Neural cell (in vitro differentiated cells): ENCODE results near the gene RTL1. TPM values are rescaled to one million over a fixed set of nuclear protein-coding genes. Genes with fewer than 3 reads are reported as not detected.

ENCODE experiments used
- H2AFZ ChIP-seq: fragments of 200-600, 300-800 bp; sonication (generic), shearing (Covaris generic); 2 replicates; pipeline ENCODE4 v1.6.0; 2014; ENCODE audit warnings: low read depth, mild to moderate bottlenecking, antibody characterized with exemption, low read length, moderate library complexity
- H3F3A ChIP-seq: fragments of 200-600 bp; shearing (Covaris generic); 2 replicates; pipeline ENCODE4 v1.6.1; 2016; ENCODE audit warnings: mild to moderate bottlenecking, moderate library complexity, mixed read lengths, antibody characterized with exemption, low read length; ENCODE audit not compliant: insufficient read depth, poor library complexity, severe bottlenecking
- H3K27ac ChIP-seq: fragments of 200-600, 300-800 bp; sonication (generic), shearing (Covaris generic); 2 replicates; pipeline ENCODE4 v1.5.1; 2014; ENCODE audit warnings: mild to moderate bottlenecking, low read length, moderate library complexity
- H3K27me3 ChIP-seq: fragments of 300-800, 200-600 bp; sonication (generic), shearing (Covaris generic); 2 replicates; pipeline ENCODE4 v1.6.0; 2014; ENCODE audit warnings: mild to moderate bottlenecking, low read depth, low read length, moderate library complexity; ENCODE audit not compliant: insufficient read depth
- H3K36me3 ChIP-seq: fragments of 300-800, 200-600 bp; sonication (generic), shearing (Covaris generic); 2 replicates; pipeline ENCODE4 v1.5.1; 2014; ENCODE audit warnings: mild to moderate bottlenecking, antibody characterized with exemption, low read length, moderate library complexity; ENCODE audit not compliant: insufficient read depth
- H3K4me2 ChIP-seq: fragments of 300-800, 200-600 bp; sonication (generic), shearing (Covaris generic); 2 replicates; pipeline ENCODE4 v1.6.0; 2014; ENCODE audit warnings: mild to moderate bottlenecking, low read length
- H3K4me3 ChIP-seq: fragments of 300-800, 200-600 bp; sonication (generic), shearing (Covaris generic); 2 replicates; pipeline ENCODE4 v1.5.1; 2014; ENCODE audit warnings: mild to moderate bottlenecking, low read length, moderate library complexity
- H3K79me2 ChIP-seq: fragments of 200-600 bp; shearing (Covaris generic); replicated peaks from 2 replicates; pipeline ENCODE4 v1.6.0; 2014; ENCODE audit warnings: mild to moderate bottlenecking, low read length, moderate library complexity; ENCODE audit not compliant: insufficient read depth
- H3K9ac ChIP-seq: fragments of 300-800, 200-600 bp; sonication (generic), shearing (Covaris generic); 2 replicates; pipeline ENCODE4 v1.6.1; 2016; ENCODE audit warnings: mild to moderate bottlenecking, low read length, mixed read lengths
- H3K9me2 ChIP-seq: fragments of 200-600 bp; shearing (Covaris generic); 2 replicates; pipeline ENCODE4 v1.6.1; 2016; ENCODE audit warnings: mild to moderate bottlenecking, low read length, mixed read lengths; ENCODE audit not compliant: insufficient read depth
- H3K9me3 ChIP-seq: fragments of 200-600, 300-800 bp; sonication (generic), shearing (Covaris generic); 2 replicates; pipeline ENCODE4 v1.6.1; 2016; ENCODE audit warnings: mild to moderate bottlenecking, mixed run types, low read length, moderate library complexity, mixed read lengths
- H4K20me1 ChIP-seq: fragments of 200-600 bp; shearing (Covaris generic); 2 replicates; pipeline ENCODE4 v1.6.1; 2016; ENCODE audit warnings: mild to moderate bottlenecking, mixed run types; ENCODE audit not compliant: insufficient read depth
- CTCF ChIP-seq: fragments of 450-650 bp; IDR thresholded peaks from 2 replicates; pipeline ENCODE4 v1.5.1; 2014; ENCODE audit warnings: antibody characterized with exemption, mild to moderate bottlenecking, moderate library complexity; ENCODE audit not compliant: poor library complexity, severe bottlenecking
- EP300 ChIP-seq: fragments of 450-650 bp; conservative IDR thresholded peaks from 2 replicates; pipeline ENCODE4 v1.6.1; 2014; ENCODE audit warnings: antibody characterized with exemption, mild to moderate bottlenecking, moderate library complexity; ENCODE audit not compliant: poor library complexity, severe bottlenecking
- EZH2 ChIP-seq: fragments of 200-600, 300-800 bp; shearing (Covaris generic), sonication (generic); IDR thresholded peaks from 2 replicates; pipeline ENCODE4 v1.6.1; 2014; ENCODE audit warnings: antibody characterized with exemption, low read length, borderline replicate concordance, mild to moderate bottlenecking; ENCODE audit not compliant: insufficient read depth, poor library complexity, severe bottlenecking
- MXI1 ChIP-seq: fragments of 450-650 bp; conservative IDR thresholded peaks from 2 replicates; pipeline ENCODE4 v1.6.1; 2014; ENCODE audit warnings: antibody characterized with exemption, mild to moderate bottlenecking; ENCODE audit not compliant: poor library complexity, severe bottlenecking
- POLR2AphosphoS5 ChIP-seq: IDR thresholded peaks from 2 replicates; pipeline ENCODE4 v1.6.1; 2012
- RAD21 ChIP-seq: fragments of 450-650 bp; conservative IDR thresholded peaks from 2 replicates; pipeline ENCODE4 v1.6.1; 2014; ENCODE audit warnings: antibody characterized with exemption, mild to moderate bottlenecking, moderate library complexity
- REST ChIP-seq: IDR thresholded peaks from 2 replicates; pipeline ENCODE4 v1.6.1; 2012; ENCODE audit warnings: borderline replicate concordance
- SMC3 ChIP-seq: fragments of 450-650 bp; conservative IDR thresholded peaks from 2 replicates; pipeline ENCODE4 v1.6.1; 2014; ENCODE audit warnings: antibody characterized with exemption, mild to moderate bottlenecking, moderate library complexity; ENCODE audit not compliant: poor library complexity
- TAF1 ChIP-seq: IDR thresholded peaks from 2 replicates; pipeline ENCODE4 v1.6.1; 2012; ENCODE audit warnings: low read depth
- polyA plus RNA-seq: library from polyadenylated mRNA; depleted of rRNA; stranded (reverse); fragments of >200 nt; gene quantifications from 2 replicates; pipeline ENCODE4 v1.2.3, GENCODE V29; 2014

The RTL1 gene
- polyA plus RNA-seq, 1 donor from 2014 or later, result not detected

- TF ChIP-seq TAF1 (no peak), SMC3 (no peak), REST (no peak), CTCF (no peak), EZH2 (no peak)
- no peaks in the 10 kb centered on the region for H3F3A ChIP-seq
- H3K27ac ChIP-seq, result no peak overlapping the region
- no peaks in the 10 kb centered on the region for H4K20me1 ChIP-seq
- no peak overlapping the region for H3K4me3 ChIP-seq
- no peaks in the 10 kb centered on the region for H3K27me3 ChIP-seq
- H3K9me3 ChIP-seq, result no peaks in the 10 kb centered on the region
- no peak overlapping the region for H3K9ac ChIP-seq
- H3K36me3 ChIP-seq, result no peaks in the 10 kb centered on the region
- H3K79me2 ChIP-seq, result no peaks in the 10 kb centered on the region
- no peaks in the 10 kb centered on the region for H3K9me2 ChIP-seq
- no peak overlapping the region for H2AFZ ChIP-seq
- H3K4me2 ChIP-seq, result no peak overlapping the region
Measured at GRCh38 chr14:100891501-100892445, 11.7 kb downstream of the RTL1 start.

GRCh38 chr14:100891051-100891450 is 12.5 kb downstream of the RTL1 start:
- no peak overlapping the region for H3K4me2 ChIP-seq
- H3F3A ChIP-seq, result no peaks in the 10 kb centered on the region
- H3K4me3 ChIP-seq, result no peak overlapping the region
- H4K20me1 ChIP-seq, result no peaks in the 10 kb centered on the region
- H3K79me2 ChIP-seq, result no peaks in the 10 kb centered on the region
- no peaks in the 10 kb centered on the region for H3K9me2 ChIP-seq
- H3K36me3 ChIP-seq, result no peaks in the 10 kb centered on the region
- TF ChIP-seq POLR2AphosphoS5 (no peak), RAD21 (no peak), CTCF (no peak), REST (no peak), MXI1 (no peak), EZH2 (no peak), SMC3 (no peak), EP300 (no peak), TAF1 (no peak)
- no peaks in the 10 kb centered on the region for H3K27me3 ChIP-seq
- H2AFZ ChIP-seq, result no peak overlapping the region
- no peak overlapping the region for H3K9ac ChIP-seq
- H3K9me3 ChIP-seq, result no peaks in the 10 kb centered on the region
- H3K27ac ChIP-seq, result no peak overlapping the region
